K562 (cell line): Measurements from ENCODE around the gene ARSI. TPM values are rescaled to one million over a fixed set of nuclear protein-coding genes. Genes with fewer than 3 reads are reported as not detected.

Experiments used
- ATAC-seq: fragments of 200-7000 bp; cut with Tn5 transposase; 3 replicates; pipeline ENCODE4 v1.9.1; 2020; ENCODE audit warnings: moderate library complexity
- BruUV-seq: library from RNA; stranded (reverse); fragments of 400-500 nt; replicated peaks from 2 replicates; lab custom pipeline; 2021; lab: Mats Ljungman, UMichigan
- CTCF ChIA-PET: fragments of 300-600 bp; formaldehyde crosslinking; extraction: SDS; loops from one replicate; lab custom pipeline; 2021; ENCODE audit warnings: low intra/inter-chr PET ratio; lab: Yijun Ruan, JAX
- POLR2A ChIA-PET: fragments of 300-600, 350-650 bp; sonication (Branson Sonifier 250); formaldehyde crosslinking; extraction: SDS; loops from one replicate; lab custom pipeline; 2021; ENCODE audit warnings: antibody characterized with exemption, inconsistent platforms; lab: Yijun Ruan, JAX
- DNase-seq, 4 experiments: peaks; one replicate each; pipeline versions ENCODE4 v3.0.0 to v3.0.0-alpha.2; 2011 to 2018; ENCODE audit warnings: low spot score in 3 of 4, mixed read lengths in 3 of 4; ENCODE audit errors: extremely low read depth in 1 of 4
- FAIRE-seq: peaks from 2 replicates; lab custom pipeline; 2011; peaks lifted over from hg19 to GRCh38; lab: Jason Lieb, UNC
- H2AFZ ChIP-seq: 2 replicates; pipeline ENCODE4 v1.6.0; 2011; ENCODE audit warnings: low read depth, low read length, control low read depth, inconsistent platforms
- H3K27ac ChIP-seq: fragments of 200-600 bp; 3 replicates; pipeline ENCODE4 v1.8.0; 2011; ENCODE audit warnings: low read depth, mild to moderate bottlenecking, control low read depth, inconsistent platforms, low read length, moderate library complexity, mixed read lengths; ENCODE audit errors: extremely low read depth
- H3K27me3 ChIP-seq, 2 experiments: fragments of 300-600 bp in 1 of 2; 2 replicates in 1 of 2; 3 replicates in 1 of 2; pipeline versions ENCODE4 v1.6.0 to v1.8.0; 2011; ENCODE audit warnings: inconsistent platforms in 2 of 2, low read length in 2 of 2, mild to moderate bottlenecking in 1 of 2, mixed read lengths in 1 of 2, moderate library complexity in 1 of 2; ENCODE audit not compliant: control insufficient read depth in 2 of 2, insufficient read depth in 2 of 2
- H3K36me3 ChIP-seq: fragments of 300-600 bp; 3 replicates; pipeline ENCODE4 v1.8.0; 2011; ENCODE audit warnings: mild to moderate bottlenecking, low read length, inconsistent platforms; ENCODE audit not compliant: control insufficient read depth, insufficient read depth
- H3K4me1 ChIP-seq, 2 experiments: fragments of 200-600 bp in 1 of 2; replicated peaks in 1 of 2; 2 replicates in 1 of 2; 3 replicates in 1 of 2; pipeline versions ENCODE4 v1.5.1 to v1.8.0; 2011; ENCODE audit warnings: inconsistent platforms in 2 of 2, low read length in 2 of 2, mild to moderate bottlenecking in 1 of 2, mixed read lengths in 1 of 2, moderate library complexity in 1 of 2; ENCODE audit not compliant: control insufficient read depth in 2 of 2, insufficient read depth in 2 of 2
- H3K4me2 ChIP-seq: 2 replicates; pipeline ENCODE4 v1.6.1; 2011; ENCODE audit warnings: low read length, control low read depth, inconsistent platforms, mixed read lengths; ENCODE audit not compliant: insufficient read depth
- H3K4me3 ChIP-seq: fragments of 200-600 bp; sonication (generic), shearing (Covaris generic); 2 replicates; pipeline ENCODE4 v1.5.1; 2016; ENCODE audit warnings: control low read depth, inconsistent platforms
- H3K79me2 ChIP-seq: fragments of 200-600 bp; 3 replicates; pipeline ENCODE4 v1.8.0; 2011; ENCODE audit warnings: low read length, inconsistent platforms; ENCODE audit not compliant: control insufficient read depth, insufficient read depth
- H3K9ac ChIP-seq, 2 experiments: 2 replicates each; pipeline versions ENCODE4 v1.6.0 to v1.6.1; 2011; ENCODE audit warnings: low read depth in 2 of 2, low read length in 2 of 2, control low read depth in 1 of 2, inconsistent platforms in 1 of 2, mild to moderate bottlenecking in 1 of 2, mixed read lengths in 1 of 2; ENCODE audit not compliant: insufficient read depth in 1 of 2
- H3K9me1 ChIP-seq: one replicate; pipeline ENCODE4 v1.6.0; 2011; ENCODE audit warnings: inconsistent platforms, mild to moderate bottlenecking, low read length, moderate library complexity; ENCODE audit not compliant: control insufficient read depth, insufficient read depth
- H3K9me3 ChIP-seq: replicated peaks from 2 replicates; pipeline ENCODE4 v1.5.1; 2011; ENCODE audit warnings: low read depth, low read length, inconsistent platforms; ENCODE audit not compliant: control insufficient read depth, insufficient read depth
- H4K20me1 ChIP-seq: replicated peaks from 2 replicates; pipeline ENCODE4 v1.6.1; 2011; ENCODE audit warnings: low read length, inconsistent platforms, mixed read lengths; ENCODE audit not compliant: control insufficient read depth, insufficient read depth
- ATF7 ChIP-seq: fragments of 450-650 bp; IDR thresholded peaks from 2 replicates; pipeline ENCODE4 v1.7.1; 2014; ENCODE audit warnings: mild to moderate bottlenecking, moderate library complexity
- CBFA2T3 ChIP-seq: fragments of 450-650 bp; IDR thresholded peaks from 2 replicates; pipeline ENCODE4 v1.6.1; 2017
- E2F3 ChIP-seq: fragments of 250-450 bp; sonication (Bioruptor Pico); IDR thresholded peaks from 2 replicates; pipeline ENCODE4 v1.4.0; 2020; ENCODE audit warnings: mild to moderate bottlenecking
- ETV5 ChIP-seq: sonication (generic); formaldehyde crosslinking; IDR thresholded peaks from 2 replicates; pipeline ENCODE4 v1.4.0; 2020; ENCODE audit warnings: low read depth, mild to moderate bottlenecking, missing genetic modification reagents
- FUS ChIP-seq: fragments of 200-400 bp; formaldehyde crosslinking; optimal IDR thresholded peaks from 2 replicates; pipeline ENCODE3; 2017; ENCODE audit warnings: low read depth, low read length
- HOXB6 ChIP-seq: fragments of 250-450 bp; sonication (Bioruptor Pico); IDR thresholded peaks from 2 replicates; pipeline ENCODE4 v1.5.1; 2022; ENCODE audit warnings: mild to moderate bottlenecking, borderline replicate concordance
- IRF9 ChIP-seq: fragments of 450-650 bp; IDR thresholded peaks from 2 replicates; pipeline ENCODE4 v1.6.1; 2016; ENCODE audit warnings: missing biosample characterization, missing genetic modification characterization
- KLF13 ChIP-seq: fragments of 450-650 bp; IDR thresholded peaks from 2 replicates; pipeline ENCODE4 v1.6.1; 2016; ENCODE audit warnings: missing genetic modification characterization, low read depth, mild to moderate bottlenecking, missing compliant biosample characterization, moderate library complexity, borderline replicate concordance
- MTA2 ChIP-seq: fragments of 450-650 bp; IDR thresholded peaks from 2 replicates; pipeline ENCODE4 v1.6.1; 2016; ENCODE audit warnings: low read depth
- MTF1 ChIP-seq: fragments of 250-450 bp; sonication (Bioruptor Pico); IDR thresholded peaks from 2 replicates; pipeline ENCODE4 v1.9.0; 2021; ENCODE audit warnings: moderate library complexity, mild to moderate bottlenecking, inconsistent platforms, borderline replicate concordance
- NBN ChIP-seq: fragments of 450-650 bp; IDR thresholded peaks from 2 replicates; pipeline ENCODE4 v1.6.1; 2016; ENCODE audit warnings: low read depth, mild to moderate bottlenecking
- NRF1 ChIP-seq, 2 experiments: fragments of 450-650 bp; IDR thresholded peaks in 1 of 2; conservative IDR thresholded peaks in 1 of 2; 2 replicates each; pipeline ENCODE4 v1.6.1; 2014; ENCODE audit warnings: mild to moderate bottlenecking in 2 of 2
- TAL1 ChIP-seq: fragments of 450-650 bp; IDR thresholded peaks from 2 replicates; pipeline ENCODE4 v1.6.1; 2016; ENCODE audit warnings: mild to moderate bottlenecking
- TBL1XR1 ChIP-seq, 2 experiments: IDR thresholded peaks; 2 replicates each; pipeline ENCODE4 v1.6.1; 2012; ENCODE audit warnings: improper control_type of control experiment in 2 of 2, low read length in 2 of 2, mild to moderate bottlenecking in 1 of 2
- TCF3 ChIP-seq: sonication (generic); formaldehyde crosslinking; IDR thresholded peaks from 2 replicates; pipeline ENCODE4 v1.4.0; 2020; ENCODE audit warnings: mild to moderate bottlenecking, missing genetic modification reagents
- ZFP1 ChIP-seq: fragments of 450-650 bp; formaldehyde crosslinking; IDR thresholded peaks from 2 replicates; pipeline ENCODE4 v1.4.0; 2020; ENCODE audit warnings: mild to moderate bottlenecking, mixed read lengths
- ZNF124 ChIP-seq: sonication (generic); formaldehyde crosslinking; IDR thresholded peaks from 2 replicates; pipeline ENCODE4 v1.8.1; 2022; ENCODE audit warnings: missing genetic modification reagents
- ZNF395 ChIP-seq: fragments of 200-800 bp; sonication (Bioruptor generic); IDR thresholded peaks from 2 replicates; pipeline ENCODE4 v1.6.1; 2017; ENCODE audit warnings: missing genetic modification characterization, missing compliant biosample characterization
- ZNF398 ChIP-seq: fragments of 250-450 bp; sonication (Bioruptor Pico); IDR thresholded peaks from 2 replicates; pipeline ENCODE4 v1.8.0; 2021; ENCODE audit warnings: moderate library complexity, mild to moderate bottlenecking, inconsistent platforms
- WGBS: fragments of 100-300 bp; shearing (Covaris generic); methylation state at CpG from one replicate; pipeline ENCODE4 v1.1.6; 2016; ENCODE audit warnings: low coverage, mixed read lengths; ENCODE audit not compliant: insufficient coverage; ENCODE audit errors: missing lambda C conversion rate; 5-methylcytosine and 5-hydroxymethylcytosine counted together
- in situ Hi-C: fragments of 300-500 bp; cut with MboI; formaldehyde crosslinking; loops from 4 replicates; pipeline ENCODE4 v1.15.0; 2018; ENCODE audit warnings: inconsistent platforms, mixed read lengths
- intact Hi-C: fragments of 100-400 bp; cut with micrococcal nuclease; formaldehyde crosslinking; loops from 2 replicates; pipeline ENCODE4 v1.14.2; 2022
- polyA plus RNA-seq, 8 experiments: library from polyadenylated mRNA; depleted of rRNA in 4 of 8; stranded (reverse) in 5 of 8; unstranded in 3 of 8; fragments of >200 nt; fragmentation: Nextera tagmentation in 2 of 8; fragmentation: Illumina TruSeq in 1 of 8; extraction: Ambion mirVana in 2 of 8; extraction: Trizol in 1 of 8; gene quantifications; 2 replicates each; pipeline versions ENCODE4 v1.2.1 to v1.2.3, GENCODE V29; 2011 to 2014; ENCODE audit warnings: inconsistent platforms in 1 of 8, missing spikeins in 1 of 8
- total RNA-seq, 7 experiments: library from RNA; depleted of rRNA in 6 of 7; stranded (reverse); fragments of >200 nt in 6 of 7; fragmentation: Illumina TruSeq in 2 of 7; extraction: Trizol in 2 of 7; gene quantifications; 2 replicates each; pipeline versions ENCODE4 v1.2.1 to v1.2.3, GENCODE V29; 2011 to 2021; ENCODE audit warnings: low replicate concordance in 1 of 7

Gene ARSI
- total and polyA plus RNA-seq, 9 of the 15 experiments (the other 6 are each of a cell fraction or from before 2014, with no cell fraction given) = 0.04 to 0.07 TPM; not detected in 7

- 55% methylated on average over 15 of the region's 19 CpGs for WGBS
- Histone ChIP-seq H3K4me2 (peak overlapping the region; percentile 59), H3K4me1 (peaks cover 22 to 42% of the 10 kb centered on the region in 2 experiments; a peak in 4 of 5 replicates), H3K9me1 (peaks cover 14% of the 10 kb centered on the region), H3K4me3 (no peak overlapping the region), H4K20me1 (no peaks in the 10 kb centered on the region), H3K9ac (peak overlapping the region; percentile 4 to 53; a peak in 2 of 4 replicates), H2AFZ (peak overlapping the region; percentile 90), H3K9me3 (no peaks in the 10 kb centered on the region), H3K36me3 (no peaks in the 10 kb centered on the region), H3K27me3 (peaks cover 0 to 26% of the 10 kb centered on the region in 2 experiments; a peak in 2 of 5 replicates), H3K79me2 (no peaks in the 10 kb centered on the region), H3K27ac (no peak overlapping the region; the same call in 1 of the 3 replicates)
- BruUV-seq = no TSS peak
- POLR2A ChIA-PET = no interaction called here
- peak; percentile 80 to 86 (median 82) for DNase-seq
- peak; percentile 91 for ATAC-seq
- in situ Hi-C loops (no loop called here), intact Hi-C loops (no loop called here)
- CTCF ChIA-PET = no interaction called here
- peak; percentile 93 for FAIRE-seq
- TF ChIP-seq CBFA2T3 (peak; percentile 90), FUS (no peak), MTF1 (CRISPR knock-in tag) (no peak), ETV5 (CRISPR knock-in tag) (peak; percentile 68; the same call in 1 of the 2 replicates), TCF3 (CRISPR knock-in tag) (peak; percentile 91), HOXB6 (no peak), KLF13 (tag) (no peak), ZNF124 (CRISPR knock-in tag) (no peak), TAL1 (peak; percentile 77), ATF7 (no peak), TBL1XR1 (IDR thresholded peaks at IDR 0.05; ENCODE audit: low read length in 2 of 2) (no peak), ZFP1 (CRISPR knock-in tag) (no peak), ZNF398 (CRISPR knock-in tag) (no peak), MTA2 (peak; percentile 76), ZNF395 (CRISPR knock-in tag) (peak; percentile 26; the same call in 1 of the 2 replicates), E2F3 (CRISPR knock-in tag) (no peak), NRF1 (conservative IDR thresholded peaks at IDR 0.05 in 1 of 2, IDR thresholded peaks at IDR 0.05 in 1 of 2) (peak in 1 of 2 experiments; percentile 35; a peak in 2 of 4 replicates), IRF9 (no peak), NBN (peak; percentile 82)
These were observed 9.4 kb downstream of the ARSI start for GRCh38 chr5:150293091-150293941.
